ENCODE measurements around the gene CHCHD10. TPM values are rescaled to one million over a fixed set of nuclear protein-coding genes. Genes with fewer than 3 reads are reported as not detected.

Gene CHCHD10
- total and polyA plus RNA-seq, 2 experiments from 2014 or later: 77.5 to 324 TPM

- no peak for TF ChIP-seq CTCF (IDR thresholded peaks at IDR 0.05; ENCODE audit: low read depth, low read length)
- no peak for DNase-seq (ENCODE audit: low read depth in 1 of 2, low spot score in 1 of 2)
- no peak overlapping the region for H3K27ac ChIP-seq
- no peaks in the 10 kb centered on the region for H3K4me1 ChIP-seq (ENCODE audit: low read depth)
- H3K27me3 ChIP-seq: no peaks in the 10 kb centered on the region
- no peaks in the 10 kb centered on the region for H3K9me3 ChIP-seq (ENCODE audit: low read depth)
- H3K36me3 ChIP-seq: peaks cover 47% of the 10 kb centered on the region
- H3K4me3 ChIP-seq: no peak overlapping the region
Measured at GRCh38 chr22:23806837-23807236, 39.1 kb upstream of the CHCHD10 start.

GRCh38 chr22:23804781-23805291 is 37.1 kb upstream of the CHCHD10 start:
- Histone ChIP-seq H3K4me3 (no peak overlapping the region), H3K9me3 (ENCODE audit: low read depth) (no peaks in the 10 kb centered on the region), H3K27me3 (no peaks in the 10 kb centered on the region), H3K36me3 (peaks cover 54% of the 10 kb centered on the region), H3K27ac (peak overlapping the region; percentile 43), H3K4me1 (ENCODE audit: low read depth) (no peaks in the 10 kb centered on the region)
- peak in 1 of 2 donors; percentile 75 for DNase-seq (ENCODE audit: low read depth in 1 of 2, low spot score in 1 of 2)
- TF ChIP-seq CTCF (IDR thresholded peaks at IDR 0.05; ENCODE audit: low read depth, low read length): peak; percentile 22

GRCh38 chr22:23803001-23803819 is 35.4 kb upstream of the CHCHD10 start:
- H3K4me1 ChIP-seq (ENCODE audit: low read depth): no peaks in the 10 kb centered on the region
- no peak for DNase-seq (ENCODE audit: low read depth in 1 of 2, low spot score in 1 of 2)
- no peaks in the 10 kb centered on the region for H3K27me3 ChIP-seq
- no peaks in the 10 kb centered on the region for H3K9me3 ChIP-seq (ENCODE audit: low read depth)
- no peak overlapping the region for H3K4me3 ChIP-seq
- TF ChIP-seq CTCF (IDR thresholded peaks at IDR 0.05; ENCODE audit: low read depth, low read length): no peak
- no peak overlapping the region for H3K27ac ChIP-seq
- H3K36me3 ChIP-seq: peaks cover 54% of the 10 kb centered on the region

- Histone ChIP-seq H3K9me3 (ENCODE audit: low read depth) (no peaks in the 10 kb centered on the region), H3K27me3 (no peaks in the 10 kb centered on the region), H3K4me1 (ENCODE audit: low read depth) (no peaks in the 10 kb centered on the region), H3K36me3 (peaks cover 51% of the 10 kb centered on the region), H3K27ac (no peak overlapping the region), H3K4me3 (no peak overlapping the region)
- no peak for TF ChIP-seq CTCF (IDR thresholded peaks at IDR 0.05; ENCODE audit: low read depth, low read length)
- DNase-seq (ENCODE audit: low read depth in 1 of 2, low spot score in 1 of 2): no peak
Measured at GRCh38 chr22:23801886-23802377, 34.2 kb upstream of the CHCHD10 start.

GRCh38 chr22:23801238-23801821 is 33.6 kb upstream of the CHCHD10 start:
- no peak for DNase-seq (ENCODE audit: low read depth in 1 of 2, low spot score in 1 of 2)
- Histone ChIP-seq H3K36me3 (peaks cover 52% of the 10 kb centered on the region), H3K4me3 (no peak overlapping the region), H3K27ac (no peak overlapping the region), H3K27me3 (no peaks in the 10 kb centered on the region), H3K9me3 (ENCODE audit: low read depth) (no peaks in the 10 kb centered on the region), H3K4me1 (ENCODE audit: low read depth) (no peaks in the 10 kb centered on the region)
- no peak for TF ChIP-seq CTCF (IDR thresholded peaks at IDR 0.05; ENCODE audit: low read depth, low read length)
